A549 (cell line): ENCODE measurements around the gene DMAP1. TPM values are rescaled to one million over a fixed set of nuclear protein-coding genes. Genes with fewer than 3 reads are reported as not detected.

Source experiments
- ATAC-seq, 2 experiments: fragments of 200-7000 bp in 1 of 2; fragments of >200 bp in 1 of 2; cut with Nextera tagmentation in 1 of 2; cut with Tn5 transposase in 1 of 2; 3 replicates each; pipeline versions ENCODE4 v1.8.0 to v1.9.1; 2018 to 2020; ENCODE audit warnings: mild to moderate bottlenecking in 1 of 2, moderate library complexity in 1 of 2
- CTCF ChIA-PET: fragments of 300-600 bp; sonication (Branson Sonifier 250); formaldehyde crosslinking; extraction: SDS; loops from one replicate; lab custom pipeline; 2021; ENCODE audit warnings: antibody characterized with exemption, inconsistent platforms; lab: Yijun Ruan, JAX
- POLR2A ChIA-PET: fragments of 350-600 bp; formaldehyde crosslinking; extraction: SDS; loops from one replicate; lab custom pipeline; 2021; ENCODE audit warnings: antibody characterized with exemption, inconsistent platforms; lab: Yijun Ruan, JAX
- DNase-seq, 2 experiments: peaks; one replicate each; pipeline versions ENCODE4 v3.0.0 to v3.0.0-alpha.2; 2011 to 2016; ENCODE audit warnings: low read depth in 1 of 2, low spot score in 1 of 2
- FAIRE-seq: peaks from 2 replicates; lab custom pipeline; 2011; peaks lifted over from hg19 to GRCh38; lab: Jason Lieb, UNC
- H3K27ac ChIP-seq, 2 experiments: fragments of >200 bp; sonication (Bioruptor Twin); formaldehyde crosslinking; 3 replicates each; pipeline ENCODE4 v1.5.1; 2016 to 2017
- H3K4me1 ChIP-seq: fragments of >200 bp; sonication (Bioruptor Twin); formaldehyde crosslinking; 3 replicates; pipeline ENCODE4 v1.6.1; 2016
- H3K4me2 ChIP-seq: fragments of >200 bp; sonication (Bioruptor Twin); formaldehyde crosslinking; 3 replicates; pipeline ENCODE4 v1.6.1; 2016
- H3K4me3 ChIP-seq: fragments of >200 bp; sonication (Bioruptor Twin); formaldehyde crosslinking; 3 replicates; pipeline ENCODE4 v1.5.1; 2016
- H3K9me3 ChIP-seq: fragments of >200 bp; sonication (Bioruptor Twin); formaldehyde crosslinking; 3 replicates; pipeline ENCODE4 v1.6.1; 2016
- ATOH8 ChIP-seq: fragments of 250-450 bp; sonication (Bioruptor Pico); IDR thresholded peaks from 2 replicates; pipeline ENCODE4 v1.5.0; 2020; ENCODE audit warnings: low read depth, mild to moderate bottlenecking, moderate library complexity
- BCL3 ChIP-seq: fragments of >200 bp; sonication (Bioruptor Twin); formaldehyde crosslinking; IDR thresholded peaks from 3 replicates; pipeline ENCODE4 v1.6.1; 2016
- CTCF ChIP-seq: fragments of >200 bp; sonication (Bioruptor Twin); formaldehyde crosslinking; IDR thresholded peaks from 3 replicates; pipeline ENCODE4 v1.5.1; 2016
- EHF ChIP-seq: fragments of 250-450 bp; sonication (Bioruptor Pico); IDR thresholded peaks from 2 replicates; pipeline ENCODE4 v1.5.0; 2020; ENCODE audit warnings: mild to moderate bottlenecking
- ELK1 ChIP-seq: fragments of 150-350 bp; IDR thresholded peaks from 2 replicates; pipeline ENCODE4 v1.6.1; 2014; ENCODE audit warnings: low read depth, mild to moderate bottlenecking, low read length
- FOSL2 ChIP-seq, 2 experiments: fragments of 450-650 bp in 1 of 2; fragments of >200 bp in 1 of 2; sonication (Bioruptor Twin) in 1 of 2; formaldehyde crosslinking; IDR thresholded peaks; 2 replicates each; pipeline versions ENCODE4 v1.5.0 to v1.6.1; 2016 to 2020; ENCODE audit warnings: mild to moderate bottlenecking in 1 of 2, moderate library complexity in 1 of 2
- HEYL ChIP-seq: fragments of 250-450 bp; sonication (Bioruptor Pico); IDR thresholded peaks from 2 replicates; pipeline ENCODE4 v1.8.0; 2021; ENCODE audit warnings: mild to moderate bottlenecking, moderate library complexity
- HOXB13 ChIP-seq: fragments of 250-450 bp; sonication (Bioruptor Pico); IDR thresholded peaks from 2 replicates; pipeline ENCODE4 v1.5.0; 2020; ENCODE audit warnings: low read depth, mild to moderate bottlenecking, moderate library complexity
- HOXB5 ChIP-seq: fragments of 250-450 bp; sonication (Bioruptor Pico); IDR thresholded peaks from 2 replicates; pipeline ENCODE4 v1.5.0; 2020; ENCODE audit warnings: mild to moderate bottlenecking, moderate library complexity
- JUNB ChIP-seq: fragments of >200 bp; sonication (Bioruptor Twin); formaldehyde crosslinking; IDR thresholded peaks from 2 replicates; pipeline ENCODE4 v1.6.1; 2016
- MAX ChIP-seq: IDR thresholded peaks from 2 replicates; pipeline ENCODE4 v1.6.1; 2012
- PBX3 ChIP-seq: IDR thresholded peaks from 2 replicates; pipeline ENCODE4 v1.6.1; 2012
- POLR2A ChIP-seq: IDR thresholded peaks from 2 replicates; pipeline ENCODE4 v1.6.1; 2012; ENCODE audit warnings: mild to moderate bottlenecking, low read length
- RCOR1 ChIP-seq: fragments of 150-350 bp; IDR thresholded peaks from 2 replicates; pipeline ENCODE4 v1.6.1; 2014; ENCODE audit warnings: antibody characterized with exemption, low read length, low read depth
- RFX5 ChIP-seq: fragments of 450-650 bp; IDR thresholded peaks from 2 replicates; pipeline ENCODE4 v1.7.1; 2014; ENCODE audit warnings: antibody characterized with exemption, mild to moderate bottlenecking, moderate library complexity
- RNF2 ChIP-seq: fragments of 200-600 bp; sonication (generic); IDR thresholded peaks from 2 replicates; pipeline ENCODE4 v1.6.1; 2016; ENCODE audit warnings: low read depth, mild to moderate bottlenecking, antibody characterized with exemption, moderate library complexity, borderline replicate concordance
- SMC3 ChIP-seq: fragments of >200 bp; sonication (Bioruptor Twin); formaldehyde crosslinking; IDR thresholded peaks from 3 replicates; pipeline ENCODE4 v1.6.1; 2018; ENCODE audit warnings: inconsistent platforms
- TP53 ChIP-seq: fragments of 250-450 bp; sonication (Bioruptor Pico); IDR thresholded peaks from 2 replicates; pipeline ENCODE4 v1.5.0; 2021; ENCODE audit warnings: mild to moderate bottlenecking, moderate library complexity
- ZC3H11A ChIP-seq: fragments of 450-650 bp; IDR thresholded peaks from 2 replicates; pipeline ENCODE4 v1.6.1; 2014; ENCODE audit warnings: antibody characterized with exemption, mild to moderate bottlenecking
- ZFP36 ChIP-seq: fragments of 450-650 bp; IDR thresholded peaks from 2 replicates; pipeline ENCODE4 v1.6.1; 2014; ENCODE audit warnings: borderline replicate concordance; ENCODE audit not compliant: partially characterized antibody
- ZSCAN20 ChIP-seq: fragments of 250-450 bp; sonication (Bioruptor Pico); IDR thresholded peaks from 2 replicates; pipeline ENCODE4 v1.8.0; 2022; ENCODE audit warnings: mild to moderate bottlenecking, moderate library complexity
- WGBS: methylation state at CpG from one replicate; pipeline ENCODE4 v1.1.6; 2017; ENCODE audit errors: missing lambda C conversion rate; 5-methylcytosine and 5-hydroxymethylcytosine counted together
- polyA plus RNA-seq, 4 experiments: library from polyadenylated mRNA; depleted of rRNA in 3 of 4; stranded (reverse); fragments of >200 nt; fragmentation: RNase III in 1 of 4; extraction: RNeasy Plus Mini Kit Qiagen cat#74134 plus additional on column Dnase treatment in 1 of 4; gene quantifications; 2 replicates in 3 of 4; 3 replicates in 1 of 4; pipeline ENCODE4 v1.2.3, GENCODE V29; 2011 to 2017

Gene DMAP1
- polyA plus RNA-seq, 2 of the 4 experiments (the other 2 are of a cell fraction), result 26.3 to 28.2 TPM

GRCh38 chr1:44219301-44219626, 6.0 kb downstream of the DMAP1 start:
- no peaks in the 10 kb centered on the region for H3K9me3 ChIP-seq
- no peak overlapping the region for H3K4me3 ChIP-seq
- 91% methylated on average over 5 of the region's 6 CpGs for WGBS
- ChIA-PET POLR2A (interaction anchor here (0.7 kb wide), 1 partner anchor 376 kb away, joined by 3 read pairs; no protein-coding TSS in a partner anchor), CTCF (interaction anchor here (0.9 to 5.1 kb wide), 7 partner anchors 15 to 433 kb away, joined by 3 to 51 read pairs (median 10); no protein-coding TSS in a partner anchor)
- TF ChIP-seq HOXB13, result no peak
- H3K27ac ChIP-seq, result no peak overlapping the region
- DNase-seq (no peak), FAIRE-seq (no peak), ATAC-seq (no peak)
- no peak overlapping the region for H3K4me2 ChIP-seq
- peaks cover 6% of the 10 kb centered on the region; the same call in 1 of the 3 replicates for H3K4me1 ChIP-seq

GRCh38 chr1:44220001-44220751, 6.9 kb downstream of the DMAP1 start:
- no peaks in the 10 kb centered on the region for H3K9me3 ChIP-seq
- 85% methylated on average over 11 of the region's 31 CpGs for WGBS
- DNase-seq (no peak), FAIRE-seq (no peak), ATAC-seq (no peak; a peak in 1 of 6 replicates)
- ChIA-PET CTCF (interaction anchor here (1.1 to 5.1 kb wide), 4 partner anchors 14 to 432 kb away, joined by 4 to 51 read pairs (median 20); no protein-coding TSS in a partner anchor), POLR2A (interaction anchor here (1.0 kb wide), 1 partner anchor 36 kb away, joined by 3 read pairs; no protein-coding TSS in a partner anchor)
- no peak overlapping the region for H3K27ac ChIP-seq
- TF ChIP-seq ZC3H11A, result no peak
- no peak for TF ChIP-seq POLR2A
- no peak for TF ChIP-seq RCOR1
- no peak for TF ChIP-seq TP53 (CRISPR knock-in tag)
- TF ChIP-seq FOSL2 (IDR thresholded peaks at IDR 0.05), result no peak
- no peak for TF ChIP-seq FOSL2 (CRISPR knock-in tag; IDR thresholded peaks at IDR 0.05)
- TF ChIP-seq RFX5, result no peak
- no peak for TF ChIP-seq SMC3
- no peak for TF ChIP-seq ELK1
- TF ChIP-seq ZSCAN20, result no peak
- TF ChIP-seq CTCF, result no peak
- TF ChIP-seq MAX, result no peak
- no peak for TF ChIP-seq EHF (CRISPR knock-in tag)
- no peak for TF ChIP-seq ATOH8 (CRISPR knock-in tag)
- TF ChIP-seq BCL3, result no peak
- TF ChIP-seq JUNB, result no peak
- no peak for TF ChIP-seq PBX3
- no peak for TF ChIP-seq HOXB5
- no peak for TF ChIP-seq RNF2
- no peak for TF ChIP-seq ZFP36
- TF ChIP-seq HEYL (CRISPR knock-in tag), result no peak
- H3K4me1 ChIP-seq, result peaks cover 4% of the 10 kb centered on the region; the same call in 1 of the 3 replicates
- no peak overlapping the region for H3K4me2 ChIP-seq
- no peak overlapping the region for H3K4me3 ChIP-seq
